ELR (cell line): Measurements from ENCODE around the gene TMEM128.
"Not testable (repeated sequence)": the region's sequence is repeated elsewhere in the genome, so short reads cannot be mapped to it uniquely, and the experiment has no call there.

Experiments used
- DNase-seq: peaks from one replicate; pipeline ENCODE4 v3.0.0-alpha.2; 2015; ENCODE audit warnings: low read depth

The TMEM128 gene

DNA sequence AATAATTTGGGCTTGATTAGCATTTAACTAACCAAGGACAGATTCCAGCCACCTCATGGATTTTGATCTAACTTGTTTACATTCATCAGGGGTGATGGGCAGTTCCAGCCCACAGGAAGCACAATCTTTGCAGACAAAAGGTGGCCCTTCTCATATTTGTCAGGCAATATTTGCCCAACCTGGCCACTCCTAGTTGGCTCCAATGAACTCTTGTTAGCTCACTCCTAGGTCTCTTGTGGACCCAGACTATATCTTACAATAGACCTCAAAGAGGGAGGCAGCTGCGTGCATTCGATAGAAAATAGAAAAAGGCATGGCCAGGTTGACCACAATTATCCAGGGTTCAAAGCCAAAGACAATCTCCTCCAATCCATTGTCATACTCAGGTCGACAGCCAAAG, 59.5 kb downstream of the TMEM128 start:
- DNase-seq = not testable (repeated sequence)
